Gastroesophageal sphincter (tissue), 3 donors: ENCODE measurements around the gene MTUS2.

Source experiments
- EP300 ChIP-seq: sonication (generic); formaldehyde crosslinking; IDR thresholded peaks from one replicate; pipeline ENCODE4 v1.6.1; 2017; ENCODE audit warnings: antibody characterized with exemption, mild to moderate bottlenecking
- POLR2A ChIP-seq, 2 donors: fragments of 450-650 bp; IDR thresholded peaks; one replicate each; pipeline ENCODE4 v1.6.1; 2017; ENCODE audit warnings: antibody characterized with exemption in 2 of 2, mild to moderate bottlenecking in 2 of 2, moderate library complexity in 1 of 2
- POLR2AphosphoS5 ChIP-seq: sonication (generic); formaldehyde crosslinking; IDR thresholded peaks from one replicate; pipeline ENCODE4 v1.6.1; 2017; ENCODE audit warnings: antibody characterized with exemption
- TF ChIP-seq, protein P1 (sequence below), 4 experiments: fragments of 200-600 bp in 2 of 4; fragments of 450-650 bp in 2 of 4; sonication (generic) in 1 of 4; IDR thresholded peaks; one replicate each; pipeline ENCODE4 v1.5.1; 2017 to 2019; ENCODE audit warnings: antibody characterized with exemption in 4 of 4, mild to moderate bottlenecking in 2 of 4, moderate library complexity in 2 of 4

DNA sequence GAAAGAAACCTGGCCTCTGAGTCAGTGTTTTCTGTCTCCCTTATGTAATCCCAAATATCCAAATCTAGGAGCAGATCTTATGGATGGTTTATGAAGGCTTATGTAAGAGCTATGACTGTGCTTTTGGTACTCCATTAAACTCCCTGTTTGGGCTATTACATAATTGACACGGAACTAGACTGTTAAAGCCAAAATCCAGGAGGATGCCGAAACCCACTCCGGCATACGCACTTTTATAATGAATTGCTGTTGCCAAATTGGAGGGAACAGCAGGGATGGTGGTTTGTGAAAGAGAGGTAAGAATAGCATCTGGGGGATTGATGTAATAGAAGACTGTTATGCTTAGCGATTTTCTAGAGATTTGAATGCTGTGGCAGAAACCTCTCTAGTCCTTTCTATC lies 2.0 kb downstream of the MTUS2 start:
- TF ChIP-seq, protein P1, sequence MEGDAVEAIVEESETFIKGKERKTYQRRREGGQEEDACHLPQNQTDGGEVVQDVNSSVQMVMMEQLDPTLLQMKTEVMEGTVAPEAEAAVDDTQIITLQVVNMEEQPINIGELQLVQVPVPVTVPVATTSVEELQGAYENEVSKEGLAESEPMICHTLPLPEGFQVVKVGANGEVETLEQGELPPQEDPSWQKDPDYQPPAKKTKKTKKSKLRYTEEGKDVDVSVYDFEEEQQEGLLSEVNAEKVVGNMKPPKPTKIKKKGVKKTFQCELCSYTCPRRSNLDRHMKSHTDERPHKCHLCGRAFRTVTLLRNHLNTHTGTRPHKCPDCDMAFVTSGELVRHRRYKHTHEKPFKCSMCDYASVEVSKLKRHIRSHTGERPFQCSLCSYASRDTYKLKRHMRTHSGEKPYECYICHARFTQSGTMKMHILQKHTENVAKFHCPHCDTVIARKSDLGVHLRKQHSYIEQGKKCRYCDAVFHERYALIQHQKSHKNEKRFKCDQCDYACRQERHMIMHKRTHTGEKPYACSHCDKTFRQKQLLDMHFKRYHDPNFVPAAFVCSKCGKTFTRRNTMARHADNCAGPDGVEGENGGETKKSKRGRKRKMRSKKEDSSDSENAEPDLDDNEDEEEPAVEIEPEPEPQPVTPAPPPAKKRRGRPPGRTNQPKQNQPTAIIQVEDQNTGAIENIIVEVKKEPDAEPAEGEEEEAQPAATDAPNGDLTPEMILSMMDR (IDR thresholded peaks at IDR 0.05): no peak
- TF ChIP-seq POLR2AphosphoS5 (no peak), POLR2A (IDR thresholded peaks at IDR 0.05) (no peak), EP300 (no peak)
